T-helper 2 cell treated with Interferon-gamma antibody and Interleukin-4, amounts not matched to agents 100 ng/mL and 5 ng/mL, for 36 hours (primary cell): ENCODE results near the gene ZNF618. TPM values are rescaled to one million over a fixed set of nuclear protein-coding genes. Genes with fewer than 3 reads are reported as not detected.

Experiments
- intact Hi-C: fragments of 100-400 bp; cut with micrococcal nuclease; formaldehyde crosslinking; loops from one replicate; pipeline ENCODE4 v1.15.1; 2023
- total RNA-seq: library from RNA; stranded (reverse); gene quantifications from 2 replicates; pipeline ENCODE4 v1.2.3, GENCODE V29; 2022

ZNF618 gene
- total RNA-seq, 1 donor from 2014 or later, result 0.36 TPM

- intact Hi-C loops, result no loop called here
These were observed 34.0 kb downstream of the ZNF618 start for GRCh38 chr9:113910036-113910639.

GRCh38 chr9:113911850-113912557 lies 35.9 kb downstream of the ZNF618 start:
- intact Hi-C loops, result no loop called here

GRCh38 chr9:113912816-113913215 lies 36.7 kb downstream of the ZNF618 start:
- intact Hi-C loops, result no loop called here

- intact Hi-C loops, result no loop called here
These were observed 37.5 kb downstream of the ZNF618 start for GRCh38 chr9:113913426-113914195.

- intact Hi-C loops, result no loop called here
These were observed 38.4 kb downstream of the ZNF618 start for GRCh38 chr9:113914517-113914916.

- intact Hi-C loops, result no loop called here
These were observed 39.8 kb downstream of the ZNF618 start for GRCh38 chr9:113915817-113916434.

GRCh38 chr9:113916931-113917330 lies 40.8 kb downstream of the ZNF618 start:
- intact Hi-C loops, result no loop called here

- intact Hi-C loops, result no loop called here
These were observed 42.7 kb downstream of the ZNF618 start for GRCh38 chr9:113918697-113919350.

GRCh38 chr9:113919382-113919781 lies 43.3 kb downstream of the ZNF618 start:
- intact Hi-C loops, result no loop called here

GRCh38 chr9:113919871-113920270 lies 43.8 kb downstream of the ZNF618 start:
- intact Hi-C loops, result no loop called here

GRCh38 chr9:113920872-113921271 lies 44.8 kb downstream of the ZNF618 start:
- intact Hi-C loops, result no loop called here

GRCh38 chr9:113921396-113921925 lies 45.4 kb downstream of the ZNF618 start:
- intact Hi-C loops, result no loop called here

- intact Hi-C loops, result no loop called here
These were observed 46.1 kb downstream of the ZNF618 start for GRCh38 chr9:113922160-113922559.

GRCh38 chr9:113926211-113926610 lies 50.1 kb downstream of the ZNF618 start:
- intact Hi-C loops, result no loop called here

- intact Hi-C loops, result no loop called here
These were observed 51.2 kb downstream of the ZNF618 start for GRCh38 chr9:113927277-113927676.

GRCh38 chr9:113928269-113928668 lies 52.2 kb downstream of the ZNF618 start:
- intact Hi-C loops, result no loop called here

GRCh38 chr9:113929634-113930389 lies 53.7 kb downstream of the ZNF618 start:
- intact Hi-C loops, result no loop called here

- intact Hi-C loops, result no loop called here
These were observed 54.3 kb downstream of the ZNF618 start for GRCh38 chr9:113930390-113930783.

- intact Hi-C loops, result no loop called here
These were observed 55.0 kb downstream of the ZNF618 start for GRCh38 chr9:113931140-113931539.

- intact Hi-C loops, result no loop called here
These were observed 55.7 kb downstream of the ZNF618 start for GRCh38 chr9:113931777-113932176.
